Suppressor macrophage treated with lipopolysaccharide for 4 hours (primary cell): ENCODE measurements around the gene PATJ.
"Not testable (repeated sequence)": the region's sequence is repeated elsewhere in the genome, so short reads cannot be mapped to it uniquely, and the experiment has no call there.

Experiments used
- DNase-seq: peaks from one replicate; pipeline ENCODE4 v3.0.0-alpha.2; 2020

PATJ gene

DNA sequence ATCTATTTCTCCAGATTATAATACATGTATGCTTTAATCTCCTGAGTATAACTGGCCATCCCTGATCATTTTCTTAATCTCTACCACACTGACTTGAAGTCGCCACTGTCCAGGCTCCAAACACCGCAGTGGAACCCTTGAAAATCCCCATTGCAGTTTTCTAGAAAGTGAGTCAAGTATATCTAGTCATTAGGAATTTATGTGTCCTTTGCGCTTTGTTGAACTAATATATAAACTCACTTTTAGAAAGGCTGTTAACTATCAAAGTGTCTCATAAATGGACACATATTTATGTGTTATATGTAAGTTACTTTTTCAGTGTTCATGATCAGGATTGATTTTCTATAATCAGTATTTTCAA, 211.5 kb downstream of the PATJ start:
- no peak for DNase-seq

DNA sequence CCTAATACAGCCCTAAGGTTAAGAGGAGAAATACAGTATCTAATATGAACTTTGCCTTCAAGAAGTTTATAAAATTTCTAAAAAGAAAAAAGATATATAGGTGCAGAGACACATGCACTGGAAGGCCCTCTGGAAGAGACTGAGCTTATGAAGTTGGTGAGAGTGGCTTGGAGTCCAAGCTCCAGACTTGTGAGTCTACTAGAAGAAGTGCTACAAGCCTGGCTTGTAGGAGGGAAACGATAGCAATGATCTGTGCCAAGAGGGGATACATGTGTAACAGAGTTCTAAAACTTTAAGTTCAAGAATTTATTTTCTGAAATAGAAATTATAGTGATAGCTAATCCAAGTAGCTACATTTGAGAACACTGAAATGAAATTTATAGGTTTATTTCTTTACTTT, 213.0 kb downstream of the PATJ start:
- DNase-seq = no peak

DNA sequence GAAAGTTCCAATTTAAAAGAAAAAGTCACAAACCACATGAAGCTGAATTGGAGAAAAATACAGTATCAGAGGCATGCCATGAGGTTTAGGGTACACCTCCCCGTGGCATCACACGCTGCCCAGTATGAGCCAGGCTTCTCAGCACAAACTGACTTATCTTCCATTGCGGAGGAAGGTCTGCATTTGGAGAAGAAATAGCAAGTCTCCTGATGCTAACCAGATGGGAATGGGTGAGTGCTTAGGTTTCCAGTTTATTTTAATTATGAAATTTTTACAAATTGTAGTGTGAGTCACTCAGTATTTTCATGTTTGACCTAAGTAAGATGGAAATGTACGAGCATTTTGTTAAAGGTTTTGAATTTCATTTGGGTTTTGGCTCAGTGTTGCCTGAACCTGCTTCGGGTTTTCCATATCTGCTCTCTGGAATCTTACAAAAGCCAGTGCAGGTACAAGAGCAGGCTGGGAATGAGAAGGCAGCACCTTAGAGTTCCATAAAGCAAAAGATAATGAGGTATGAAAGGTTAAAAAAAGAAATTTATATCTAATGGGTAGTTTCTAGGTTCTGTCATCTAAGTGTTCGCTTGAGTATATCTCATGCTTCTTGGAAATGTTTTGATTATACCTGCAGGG, 213.9 kb downstream of the PATJ start:
- no peak for DNase-seq

DNA sequence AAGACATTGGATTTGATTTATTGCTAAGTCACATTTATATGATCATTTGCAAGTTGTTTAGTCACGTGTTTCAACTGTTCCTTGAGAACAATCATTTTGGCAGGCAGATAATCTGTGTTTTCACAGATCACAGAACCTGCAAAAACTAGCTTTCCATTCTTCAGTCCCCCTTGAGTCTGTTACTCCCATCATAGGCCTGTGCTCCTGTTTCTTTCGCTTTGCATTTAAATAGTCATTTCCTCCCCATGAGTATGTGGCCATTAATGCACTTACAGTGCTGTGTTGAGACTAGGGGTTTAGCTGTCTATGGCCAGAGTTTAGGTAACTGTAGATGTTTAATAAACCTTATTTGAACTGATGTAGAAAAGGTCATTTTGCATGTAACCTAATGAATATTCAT, 214.5 kb downstream of the PATJ start:
- no peak for DNase-seq

DNA sequence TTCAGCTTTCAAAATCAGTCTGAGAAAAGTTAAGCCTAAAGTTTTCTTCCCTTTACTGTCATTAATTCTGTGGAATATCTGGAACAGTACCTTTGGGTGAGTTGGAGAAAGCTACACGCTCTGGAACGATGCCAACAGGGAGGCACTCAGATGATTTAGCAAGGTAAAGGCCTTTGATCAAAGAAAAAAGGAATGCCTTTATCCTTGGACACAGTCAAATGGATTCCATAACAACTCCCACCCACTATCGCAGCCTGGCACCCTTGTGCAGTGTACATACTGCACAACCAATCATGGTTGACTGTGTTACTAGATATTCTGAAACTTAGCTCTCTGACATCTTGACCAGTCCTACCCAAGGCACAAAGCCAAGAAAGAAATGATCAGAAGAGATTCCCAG, 218.7 kb downstream of the PATJ start:
- DNase-seq = no peak

DNA sequence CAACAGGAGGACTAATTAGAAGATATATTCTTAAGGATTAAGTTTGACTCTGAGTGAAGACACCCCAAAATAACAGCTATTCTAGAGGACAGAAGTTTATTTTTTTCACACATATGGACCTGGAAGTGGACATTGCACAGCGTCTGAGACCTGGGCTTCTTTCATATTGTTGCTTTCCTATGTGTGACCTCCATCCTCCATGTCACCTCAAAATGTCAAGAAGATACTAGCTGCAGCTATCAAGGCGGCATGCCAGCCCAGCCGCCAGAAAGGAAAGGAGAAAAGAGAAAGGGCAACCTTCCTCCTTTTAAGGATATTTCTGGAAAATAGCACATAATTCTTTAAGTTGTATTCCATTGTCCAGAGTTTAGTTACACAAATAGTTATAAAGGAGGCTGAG, 220.4 kb downstream of the PATJ start:
- no peak for DNase-seq

DNA sequence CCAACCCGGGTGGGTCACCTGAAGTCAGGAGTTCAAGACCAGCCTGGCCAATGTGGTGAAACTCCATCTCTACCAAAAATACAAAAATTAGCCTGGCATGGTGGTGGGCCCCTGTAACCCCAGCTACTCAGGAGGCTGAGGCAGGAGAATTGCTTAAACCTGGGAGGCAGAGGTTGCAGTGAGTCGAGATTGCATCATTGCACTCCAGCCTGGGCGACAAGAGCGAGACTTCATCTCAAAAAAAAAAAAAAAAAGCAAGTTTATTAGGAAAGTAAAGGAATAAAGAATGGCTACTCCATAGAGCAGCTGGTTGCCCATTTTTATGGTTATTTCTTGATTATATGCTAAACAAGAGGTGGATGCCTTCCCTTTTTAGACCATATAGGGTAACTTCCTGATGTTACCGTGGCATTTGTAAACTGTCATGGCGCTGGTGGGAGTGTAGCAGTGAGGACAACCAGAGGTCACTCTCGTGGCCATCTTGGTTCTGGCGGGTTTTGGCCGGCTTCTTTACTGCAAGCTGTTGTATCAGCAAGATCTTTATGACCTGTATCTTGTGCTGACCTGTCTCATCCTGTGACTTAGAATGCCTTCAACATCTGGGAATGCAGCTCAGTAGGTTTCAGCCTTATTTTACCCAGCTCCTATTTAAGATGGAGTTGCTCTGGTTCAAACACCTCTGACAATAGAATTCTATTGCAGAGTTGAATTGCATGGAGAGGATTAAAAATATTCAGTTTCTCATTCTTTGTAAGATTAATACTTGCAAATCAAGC, 224.4 kb downstream of the PATJ start:
- not testable (repeated sequence) for DNase-seq

DNA sequence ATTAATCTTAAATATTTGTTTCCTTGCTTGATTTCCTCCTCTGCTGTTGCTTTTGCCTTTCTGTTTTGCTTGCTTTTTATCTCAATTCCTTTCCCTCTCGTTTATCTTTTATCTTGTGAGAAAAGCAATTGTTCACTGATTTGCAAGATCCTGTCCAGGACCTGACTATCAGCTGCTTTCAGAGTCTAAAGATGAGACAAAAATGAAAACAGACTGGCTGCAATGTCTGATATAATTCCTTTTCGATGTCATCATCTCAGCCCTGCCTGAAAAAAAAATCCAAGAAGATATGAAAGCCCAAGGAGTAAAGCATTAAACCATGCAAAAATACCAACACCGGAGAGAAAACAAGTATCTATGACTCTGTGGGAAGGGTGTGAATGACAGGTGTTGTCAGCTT, 225.5 kb downstream of the PATJ start:
- no peak for DNase-seq

DNA sequence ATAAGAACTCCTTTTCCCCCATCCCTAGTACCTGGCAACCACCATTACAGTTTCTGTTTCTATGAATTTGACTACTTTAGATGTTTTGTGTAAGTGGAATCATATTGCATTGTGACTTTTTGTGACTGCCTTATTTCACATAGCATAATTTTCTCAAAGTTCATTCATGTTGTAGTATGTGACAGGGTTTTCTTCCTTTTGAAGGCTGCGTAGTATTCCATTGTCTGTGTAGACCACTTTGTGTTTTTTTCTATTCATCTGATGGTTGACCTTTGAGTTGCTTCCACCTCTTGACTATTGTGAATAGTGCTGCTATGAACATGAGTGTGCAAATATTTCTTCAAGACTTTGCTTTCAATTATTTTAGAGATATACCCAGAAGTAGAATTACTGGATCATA, 226.6 kb downstream of the PATJ start:
- DNase-seq = no peak

DNA sequence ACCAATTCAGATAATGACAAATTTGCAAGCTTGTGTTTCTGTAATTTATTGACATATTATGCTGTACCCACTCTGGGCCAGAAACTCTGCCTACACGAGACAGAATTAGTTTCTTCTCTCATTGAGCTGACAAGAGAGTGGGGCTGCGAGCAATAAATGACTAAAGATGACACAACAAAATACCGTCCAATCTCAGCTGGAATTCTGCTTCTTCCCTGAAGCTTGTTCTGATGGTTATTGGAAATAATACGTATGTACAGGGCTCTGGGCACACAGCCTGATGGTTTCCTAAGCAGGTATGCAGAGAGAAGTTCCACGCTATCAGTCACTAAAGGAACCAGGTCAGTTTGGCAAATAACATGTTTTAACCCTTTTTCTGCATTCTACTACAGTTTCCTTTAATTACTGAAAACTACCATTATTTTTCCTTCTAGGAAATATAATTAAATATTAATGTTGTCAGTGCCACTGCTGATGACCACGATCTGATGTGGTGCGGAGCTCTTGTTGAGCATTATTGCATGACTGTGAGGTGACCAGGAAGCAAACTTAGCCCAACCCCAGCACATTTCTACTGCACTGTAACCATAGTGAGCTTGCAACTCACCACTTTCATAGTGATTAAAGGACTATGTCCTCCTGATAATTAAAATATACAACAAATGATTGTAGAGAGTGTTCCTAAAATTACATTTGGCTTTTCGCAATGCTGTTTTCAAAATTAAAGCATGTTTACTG, 231.0 kb downstream of the PATJ start:
- DNase-seq = no peak

DNA sequence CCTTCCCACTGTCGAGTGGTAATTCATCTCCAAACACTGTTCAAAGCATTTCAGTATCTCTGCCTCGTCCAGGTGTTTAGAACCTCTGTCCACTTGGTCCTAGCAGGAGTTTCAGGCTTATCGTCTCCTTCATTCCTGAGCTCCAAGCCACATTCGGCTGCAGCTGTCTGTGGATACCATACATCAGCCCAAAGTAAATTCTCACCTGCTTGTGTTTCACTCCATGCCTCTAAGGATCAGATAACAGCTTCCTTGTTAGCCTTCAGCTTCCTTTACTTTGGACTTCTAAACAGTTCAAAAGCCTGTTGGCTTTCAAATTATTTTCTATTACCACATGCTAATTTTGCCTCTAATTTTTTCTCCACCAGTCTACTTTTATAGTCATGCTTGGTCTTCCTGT, 233.4 kb downstream of the PATJ start:
- no peak for DNase-seq

DNA sequence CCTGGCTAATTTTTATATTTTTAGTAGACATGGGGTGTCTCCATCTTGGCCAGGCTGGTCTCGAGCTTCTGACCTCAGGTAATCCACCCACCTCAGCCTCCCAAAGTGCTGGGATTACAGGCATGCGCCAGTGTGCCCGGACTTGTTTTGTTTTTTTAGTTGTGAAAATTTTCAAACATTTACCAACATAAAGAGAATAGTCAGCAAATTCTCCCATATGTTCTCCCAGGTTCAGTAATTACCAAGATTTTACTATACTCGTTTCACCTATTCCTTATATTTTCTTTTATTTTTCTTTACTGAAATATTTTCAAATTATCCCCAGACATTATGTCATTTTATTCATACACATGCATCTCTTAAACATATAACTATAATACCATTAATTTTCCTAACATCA, 234.3 kb downstream of the PATJ start:
- DNase-seq = no peak

DNA sequence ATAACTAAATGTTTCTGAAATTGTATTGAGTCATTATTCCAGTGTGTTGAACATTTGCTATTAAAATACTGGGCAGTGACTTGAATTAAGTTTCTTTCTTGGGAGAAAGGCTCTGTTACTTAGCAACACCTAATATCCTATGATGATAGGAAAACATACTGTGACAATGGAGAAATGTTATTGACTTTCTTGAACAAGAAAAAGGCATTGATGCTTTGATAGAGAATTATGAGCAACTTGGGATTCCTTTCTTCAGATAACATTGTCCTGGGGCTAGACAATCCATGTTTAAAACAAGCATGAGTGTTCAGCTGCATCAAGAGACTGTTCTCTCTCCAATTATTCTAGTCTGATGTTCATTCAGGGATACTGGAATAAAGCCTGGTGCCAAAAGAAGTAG, 236.5 kb downstream of the PATJ start:
- no peak for DNase-seq

DNA sequence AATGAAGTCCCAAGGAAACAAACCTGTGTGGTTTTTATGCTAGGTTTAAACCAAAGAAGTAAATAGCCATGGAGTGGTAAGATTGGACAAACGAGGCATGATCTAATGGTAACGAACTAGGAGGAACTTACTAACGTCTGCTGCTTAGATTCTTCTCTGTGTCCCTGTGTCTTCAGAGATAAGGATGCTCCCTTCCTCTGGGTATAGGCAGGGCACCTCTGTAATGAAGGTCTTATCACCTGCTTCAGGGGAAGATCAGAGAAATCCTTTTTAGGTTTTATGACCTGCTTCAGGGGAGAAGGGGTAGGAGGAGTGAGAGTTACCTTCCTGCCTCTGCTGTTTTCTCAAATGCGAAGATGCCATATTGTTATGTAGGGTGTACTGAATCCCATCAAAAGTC, 237.4 kb downstream of the PATJ start:
- no peak for DNase-seq

DNA sequence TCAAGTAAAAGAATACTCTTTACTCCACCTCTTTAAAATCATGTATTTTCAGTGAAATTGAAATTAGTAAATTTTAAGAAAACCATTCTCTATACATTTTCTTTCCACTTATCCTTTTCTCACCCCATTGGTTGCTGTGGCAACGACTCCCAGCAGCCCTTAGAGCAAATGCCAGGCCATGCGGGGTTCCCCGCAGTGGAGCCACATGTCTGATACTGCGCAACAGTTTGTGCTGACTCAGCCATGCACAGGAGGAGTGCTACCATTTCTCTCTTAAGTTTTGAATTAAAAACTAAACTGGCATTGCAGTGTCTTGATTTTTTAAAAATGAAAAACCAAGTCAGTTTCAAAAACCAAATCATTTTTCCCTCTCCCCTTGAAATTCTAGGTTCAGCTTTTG, 238.3 kb downstream of the PATJ start:
- peak; percentile 18 for DNase-seq

DNA sequence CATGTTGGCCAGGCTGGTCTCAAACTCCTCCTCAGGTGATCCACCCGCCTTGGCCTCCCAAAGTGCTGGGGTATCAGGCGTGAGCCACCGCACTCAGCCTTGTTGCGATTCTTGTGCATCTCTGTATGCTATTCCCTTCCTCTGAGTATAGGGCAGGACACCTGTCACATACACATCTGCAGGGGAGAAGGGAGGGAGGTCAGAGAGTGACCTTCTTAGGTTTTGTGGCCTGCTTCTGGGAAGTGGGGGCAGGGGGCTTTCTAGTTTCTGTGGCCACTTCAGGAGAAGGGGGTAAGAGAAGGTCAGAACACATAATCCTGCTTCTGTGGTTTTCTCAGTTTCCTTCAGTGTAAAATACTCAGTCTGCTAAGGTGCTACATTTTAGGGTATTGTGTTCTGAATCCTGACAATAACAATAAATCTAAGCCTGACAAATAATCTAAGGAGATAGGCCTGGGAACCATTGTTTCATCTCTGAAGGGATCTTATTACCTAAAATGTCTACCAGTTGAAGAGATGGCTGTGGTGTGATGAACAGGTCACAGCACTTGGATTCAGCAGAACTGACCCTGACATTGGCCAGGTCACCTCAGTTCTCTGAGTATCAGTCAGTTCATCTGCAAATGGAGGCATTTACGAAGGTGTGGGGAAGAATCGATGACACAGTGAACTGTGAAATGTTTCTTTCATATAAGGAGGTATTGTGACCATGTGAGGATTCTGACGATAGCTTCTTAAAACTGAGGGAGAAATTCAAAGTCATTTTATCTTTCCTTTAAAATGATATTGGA, 239.8 kb downstream of the PATJ start:
- DNase-seq = no peak

DNA sequence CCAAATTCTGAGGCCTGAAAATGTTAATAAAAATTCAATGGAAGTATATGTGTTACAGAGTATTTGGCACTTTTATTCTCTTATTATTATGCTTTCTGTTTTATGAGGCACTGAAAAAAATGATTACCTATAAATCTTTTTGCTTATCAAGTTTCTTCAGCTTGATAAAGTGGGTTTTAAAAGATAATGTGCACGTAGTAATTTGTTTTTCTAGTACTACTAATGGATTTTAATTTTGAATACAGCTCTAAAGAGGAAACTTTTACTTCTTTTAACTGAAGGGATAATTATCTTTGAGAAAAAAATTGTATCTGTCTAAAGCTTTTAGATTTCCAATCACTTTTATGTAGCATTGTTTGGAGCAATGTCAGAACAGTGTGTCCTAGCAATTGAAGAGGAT, 241.0 kb downstream of the PATJ start:
- no peak for DNase-seq

DNA sequence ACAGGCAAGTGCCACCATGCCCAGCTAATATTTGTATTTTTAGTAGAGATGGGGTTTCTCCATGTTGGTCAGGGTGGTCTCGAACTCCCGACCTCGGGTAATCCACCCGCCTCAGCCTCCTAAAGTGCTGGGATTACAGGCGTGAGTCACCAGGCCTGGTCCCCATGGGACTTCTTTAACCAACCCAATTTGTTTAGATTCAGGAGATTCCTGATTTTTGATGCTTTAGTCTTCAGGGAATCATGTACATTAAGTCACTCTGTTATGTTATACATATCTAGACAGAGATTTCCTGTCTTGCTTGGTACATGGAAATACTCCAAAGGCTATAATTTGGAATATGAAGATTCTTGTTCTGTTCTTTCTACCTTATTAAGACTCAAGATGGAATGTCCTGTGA, 250.0 kb downstream of the PATJ start:
- DNase-seq = no peak

DNA sequence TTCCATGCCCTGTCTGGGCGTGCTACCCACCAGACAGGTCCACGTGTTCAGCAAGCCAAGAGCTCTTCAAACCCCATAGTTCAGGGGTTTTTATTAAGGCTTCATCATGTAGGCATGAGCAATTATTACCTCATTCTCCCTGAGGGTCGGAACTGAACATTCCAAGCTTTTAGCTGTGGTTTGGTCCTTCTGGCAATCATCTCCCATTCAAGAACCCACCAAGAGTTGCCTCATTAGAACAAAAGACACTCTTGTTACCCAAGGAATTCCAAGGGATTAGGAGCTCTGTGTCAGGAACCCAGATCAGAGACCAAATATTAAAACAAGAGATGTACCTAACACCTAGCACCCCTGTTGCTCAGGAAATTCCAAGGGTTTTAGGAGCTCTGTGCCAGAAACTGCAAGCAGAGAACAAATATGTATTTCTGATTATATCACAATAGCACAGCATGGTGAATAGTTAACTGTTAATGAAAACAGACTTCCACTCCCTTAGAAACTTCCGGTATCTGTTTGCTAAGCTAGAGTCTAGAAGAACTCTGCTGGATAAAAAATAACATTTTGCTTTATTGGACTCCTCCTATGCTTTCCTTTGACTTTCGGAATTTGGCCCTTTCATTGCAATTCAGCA, 251.2 kb downstream of the PATJ start:
- no peak for DNase-seq

DNA sequence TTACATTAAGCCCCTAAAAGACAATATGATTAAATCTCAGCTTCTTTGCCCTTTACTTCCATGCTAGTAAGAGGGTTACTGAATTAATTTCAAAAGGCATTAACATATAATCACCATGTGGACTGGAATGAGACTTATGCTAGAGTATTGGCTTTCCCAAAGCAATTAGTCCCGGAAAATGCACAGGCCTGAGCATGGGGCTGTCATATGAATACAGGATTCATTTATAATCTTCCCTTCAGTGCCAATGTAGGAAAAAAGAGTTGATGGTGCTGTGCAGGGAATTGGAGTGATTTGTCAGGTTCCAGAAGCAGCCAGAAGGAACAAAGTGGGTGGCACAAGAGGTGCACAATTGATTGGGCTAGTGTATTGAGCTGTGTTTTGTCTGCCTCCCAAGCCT, 253.4 kb downstream of the PATJ start:
- DNase-seq = no peak

DNA sequence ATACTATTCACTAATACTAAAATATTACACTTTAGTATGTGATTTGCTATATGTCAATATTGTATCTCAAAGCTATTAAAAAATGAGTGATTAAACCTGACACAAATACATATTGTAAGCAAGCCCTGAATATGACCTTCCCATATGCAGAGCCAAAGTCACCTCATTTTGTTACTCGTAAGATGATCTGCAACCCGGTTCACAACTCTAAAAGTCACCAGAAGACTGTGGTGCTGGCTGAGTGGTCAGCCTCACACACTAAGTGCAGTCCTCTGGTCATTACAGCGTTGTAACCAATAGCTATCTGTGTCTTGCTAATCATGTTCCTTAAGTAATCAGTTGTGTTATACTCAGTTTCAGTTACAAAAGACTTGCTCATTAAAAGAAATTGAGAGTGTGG, 254.8 kb downstream of the PATJ start:
- DNase-seq = no peak

DNA sequence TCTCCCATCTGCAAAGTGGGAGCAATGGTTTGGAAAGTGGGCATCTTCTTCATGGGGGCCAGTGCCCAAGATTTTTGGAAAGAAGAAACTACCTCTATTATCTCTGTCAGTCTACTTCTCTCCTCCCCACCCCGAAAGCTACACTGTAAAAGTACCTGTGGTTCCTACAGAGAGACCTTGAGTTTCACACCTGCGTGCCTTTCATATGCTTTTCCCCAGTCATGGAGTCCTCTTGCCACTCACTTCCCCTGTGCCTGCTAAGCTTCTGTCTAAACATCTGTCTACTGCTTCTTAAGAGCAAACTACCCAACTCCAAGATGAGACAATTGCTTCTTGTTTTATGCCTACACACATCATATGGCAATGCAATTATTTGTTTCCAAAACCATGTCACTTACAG, 261.5 kb downstream of the PATJ start:
- DNase-seq = no peak

DNA sequence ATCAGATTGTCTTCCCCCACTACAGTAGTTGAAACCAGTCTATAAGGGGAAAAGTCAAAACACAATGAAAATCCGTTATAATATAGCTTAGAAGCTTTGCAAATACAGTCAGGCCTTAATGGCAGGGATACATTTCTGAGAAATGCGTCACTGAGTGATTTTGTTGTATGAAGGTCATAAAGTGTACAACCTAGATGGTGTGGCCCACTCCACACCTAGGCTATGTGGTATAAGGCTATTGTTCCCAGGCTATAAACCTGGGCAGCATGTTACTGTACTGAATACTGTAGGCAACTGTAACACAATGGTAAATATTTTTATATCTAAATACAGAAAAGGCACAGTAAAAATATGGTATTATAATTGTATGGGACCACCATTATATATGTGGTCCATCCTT, 264.4 kb downstream of the PATJ start:
- no peak for DNase-seq
